CD4-positive, alpha-beta T cell treated with Interferon alpha-2 for 1 hour (primary cell): ENCODE measurements around the gene NCOR2.

Experiments used
- DNase-seq, 2 donors: peaks; one replicate each; pipeline ENCODE4 v3.0.0-alpha.2; 2020 to 2022

NCOR2 gene

DNA sequence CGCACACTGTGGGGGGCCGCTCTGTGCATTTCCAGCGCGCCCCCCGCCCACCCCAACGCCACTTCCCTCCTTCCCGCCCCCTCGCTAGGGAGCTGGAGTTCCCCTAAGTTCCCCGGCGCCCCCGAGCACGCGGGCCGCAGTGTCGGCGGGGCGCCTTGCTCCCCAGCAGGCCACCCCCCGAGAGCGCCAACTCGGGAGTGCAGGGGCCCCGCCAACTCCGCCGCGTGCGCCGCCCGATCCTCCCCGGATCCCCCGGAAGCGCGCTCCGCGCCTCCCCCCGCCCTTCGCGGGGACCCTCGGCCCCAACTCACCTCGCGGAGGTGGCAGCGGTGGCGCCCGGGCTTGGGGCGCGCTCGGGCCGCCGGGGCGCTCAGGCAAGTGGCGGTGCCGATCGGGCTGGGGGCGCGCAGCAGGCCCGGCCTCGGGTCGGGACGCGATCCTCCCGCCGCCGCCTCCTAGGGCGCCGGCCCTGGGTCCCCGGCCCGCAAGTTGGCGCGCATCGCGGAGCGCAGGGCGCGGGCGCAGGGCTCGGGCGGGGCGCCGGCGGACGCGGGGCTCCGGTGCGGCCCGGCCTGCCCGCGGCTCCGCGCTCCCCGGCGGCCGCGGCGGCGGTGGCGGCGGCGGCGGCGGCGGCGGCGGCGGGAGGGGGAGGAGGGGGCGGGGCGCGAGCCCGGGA is at the start of gene NCOR2:
NCOR2 (minus strand) TSS at position 616 of the 676 bp plus-strand sequence. CDS start 72,361 bp downstream, outside the sequence.
- peak; percentile 23 to 51 for DNase-seq

DNA sequence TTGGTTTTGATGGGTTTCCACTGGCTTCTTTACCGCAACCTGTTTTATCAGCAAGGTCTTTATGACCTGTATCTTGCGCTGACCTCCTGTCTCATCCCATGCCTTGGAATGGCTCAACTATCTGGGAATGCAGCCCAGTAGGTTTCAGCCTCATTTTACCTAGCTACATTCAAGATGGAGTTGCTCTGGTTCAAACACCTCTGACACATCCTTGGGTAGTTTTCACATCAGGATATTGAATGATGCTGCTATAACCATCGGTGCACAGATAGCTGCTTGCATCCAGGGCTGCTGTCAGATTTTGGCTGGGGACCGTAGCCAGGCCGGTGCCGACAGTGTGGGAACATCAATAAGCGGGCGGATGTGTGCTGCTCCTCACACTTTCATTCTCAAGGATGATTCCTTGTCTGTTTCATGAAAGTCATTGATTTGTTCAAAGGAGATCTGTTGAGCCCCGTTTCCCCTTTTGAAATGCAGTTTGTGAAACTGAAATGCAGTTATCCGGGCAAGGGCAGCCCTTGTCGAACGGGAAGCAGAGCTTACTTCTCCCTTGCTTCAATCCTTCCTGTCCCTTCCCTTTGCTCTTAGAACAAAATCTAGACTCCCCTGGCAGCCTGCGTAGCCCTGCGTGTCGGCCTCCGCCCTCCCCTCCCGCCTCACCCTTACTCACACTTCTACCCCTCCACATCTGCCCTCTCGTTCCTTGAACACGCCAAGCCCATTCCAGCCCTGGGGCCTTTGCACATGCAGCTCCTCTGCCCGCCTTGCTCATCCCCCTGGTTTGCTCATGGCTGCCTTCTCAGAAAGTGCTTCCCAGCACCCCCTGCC is 49.2 kb upstream of the NCOR2 start:
- no peak for DNase-seq

GRCh38 chr12:124614512-124615292 is 47.3 kb upstream of the NCOR2 start:
- DNase-seq = no peak

GRCh38 chr12:124613151-124613585 is 45.8 kb upstream of the NCOR2 start:
- no peak for DNase-seq

DNA sequence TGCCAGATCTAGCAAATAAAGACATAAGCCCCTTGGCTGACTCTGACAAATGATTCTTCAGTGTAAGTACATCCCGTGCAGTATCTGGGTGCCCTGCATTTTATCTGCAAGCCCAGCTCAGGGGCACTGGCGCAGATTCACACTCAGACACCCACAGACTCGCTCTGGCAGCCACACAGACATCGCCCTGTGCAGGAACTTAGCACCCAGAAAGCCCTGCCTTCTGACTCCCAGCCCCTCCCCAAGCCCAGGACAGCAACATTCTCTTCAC is 44.9 kb upstream of the NCOR2 start:
- no peak for DNase-seq

GRCh38 chr12:124611559-124612409 is 44.4 kb upstream of the NCOR2 start:
- no peak for DNase-seq

DNA sequence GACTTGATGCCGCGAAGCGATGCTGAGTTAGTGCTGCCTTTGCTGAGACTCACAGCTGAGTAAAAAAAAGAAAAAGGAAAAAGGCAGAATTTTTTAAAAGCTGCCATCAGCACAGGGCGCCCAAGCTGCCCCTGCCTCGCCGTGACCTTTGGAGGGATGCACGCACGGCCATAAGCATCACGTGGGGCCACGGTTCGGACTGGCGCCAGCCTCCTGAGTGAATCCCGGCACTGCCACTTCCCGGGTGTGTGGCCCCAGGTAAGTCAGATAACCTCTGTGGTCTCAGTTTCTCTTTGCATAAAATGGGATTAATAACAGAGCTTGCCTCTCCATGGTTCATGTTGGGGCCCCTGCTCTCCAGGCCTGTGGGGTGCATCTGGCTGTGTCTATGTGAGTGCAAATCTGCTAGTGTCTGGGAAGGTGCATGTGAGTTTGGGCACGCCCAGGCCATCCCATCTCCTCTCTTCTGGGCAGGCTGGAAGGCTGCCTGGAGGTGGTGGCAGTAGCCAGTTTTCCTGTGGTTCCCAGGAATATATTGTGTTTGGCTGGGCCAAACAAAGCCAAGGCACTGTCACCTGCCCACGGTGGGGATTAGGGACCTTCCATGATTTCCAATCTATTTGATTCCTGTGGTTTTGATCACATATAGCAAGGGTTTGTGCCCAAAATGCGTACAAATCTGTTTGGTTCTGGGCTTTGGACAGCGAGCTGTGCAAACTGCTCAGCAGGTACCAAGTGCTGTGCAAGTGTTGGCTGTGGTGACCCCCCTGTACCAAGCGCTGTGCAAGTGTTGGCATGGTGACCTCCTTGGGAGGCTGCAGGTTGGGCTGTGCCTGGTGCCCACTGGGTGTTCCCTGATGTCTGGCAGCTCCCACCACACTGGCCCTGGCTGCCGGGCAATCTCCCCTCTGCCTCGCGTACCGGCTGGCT is 43.5 kb upstream of the NCOR2 start:
- DNase-seq = no peak

DNA sequence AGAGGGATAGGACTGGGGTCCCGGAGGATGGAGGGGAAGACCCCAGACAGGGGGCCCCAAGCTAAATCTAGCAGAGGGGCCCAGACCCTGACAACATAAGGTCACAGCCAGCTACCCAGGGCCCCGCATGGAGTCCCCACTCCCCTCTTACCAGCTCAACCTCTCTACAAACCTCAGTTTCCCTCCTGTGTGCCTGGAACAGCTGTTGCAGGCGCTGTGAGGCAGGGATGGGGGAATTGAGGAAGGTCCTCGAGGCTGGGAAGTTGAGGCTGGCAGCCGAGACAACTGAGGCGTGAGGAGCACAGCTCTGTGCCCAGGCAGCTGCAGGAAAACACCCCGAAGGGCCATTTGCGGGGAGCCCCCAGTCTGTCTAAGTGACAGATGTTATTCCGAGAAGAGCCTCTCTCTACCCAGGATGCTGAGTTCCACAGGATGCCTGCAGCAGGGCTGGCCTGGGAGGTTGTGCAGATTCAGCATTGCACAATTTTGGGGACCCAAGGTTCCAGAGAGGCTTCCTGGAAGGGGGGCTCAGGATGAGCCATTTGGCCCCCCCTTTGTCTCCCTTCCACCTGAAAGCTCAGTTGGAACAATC is 42.7 kb upstream of the NCOR2 start:
- no peak for DNase-seq

GRCh38 chr12:124609041-124609989 is 41.9 kb upstream of the NCOR2 start:
- DNase-seq = peak; percentile 84 to 91

GRCh38 chr12:124608450-124608870 is 41.0 kb upstream of the NCOR2 start:
- no peak for DNase-seq

- DNase-seq = no peak
Measured at GRCh38 chr12:124607681-124608425, 40.4 kb upstream of the NCOR2 start.

DNA sequence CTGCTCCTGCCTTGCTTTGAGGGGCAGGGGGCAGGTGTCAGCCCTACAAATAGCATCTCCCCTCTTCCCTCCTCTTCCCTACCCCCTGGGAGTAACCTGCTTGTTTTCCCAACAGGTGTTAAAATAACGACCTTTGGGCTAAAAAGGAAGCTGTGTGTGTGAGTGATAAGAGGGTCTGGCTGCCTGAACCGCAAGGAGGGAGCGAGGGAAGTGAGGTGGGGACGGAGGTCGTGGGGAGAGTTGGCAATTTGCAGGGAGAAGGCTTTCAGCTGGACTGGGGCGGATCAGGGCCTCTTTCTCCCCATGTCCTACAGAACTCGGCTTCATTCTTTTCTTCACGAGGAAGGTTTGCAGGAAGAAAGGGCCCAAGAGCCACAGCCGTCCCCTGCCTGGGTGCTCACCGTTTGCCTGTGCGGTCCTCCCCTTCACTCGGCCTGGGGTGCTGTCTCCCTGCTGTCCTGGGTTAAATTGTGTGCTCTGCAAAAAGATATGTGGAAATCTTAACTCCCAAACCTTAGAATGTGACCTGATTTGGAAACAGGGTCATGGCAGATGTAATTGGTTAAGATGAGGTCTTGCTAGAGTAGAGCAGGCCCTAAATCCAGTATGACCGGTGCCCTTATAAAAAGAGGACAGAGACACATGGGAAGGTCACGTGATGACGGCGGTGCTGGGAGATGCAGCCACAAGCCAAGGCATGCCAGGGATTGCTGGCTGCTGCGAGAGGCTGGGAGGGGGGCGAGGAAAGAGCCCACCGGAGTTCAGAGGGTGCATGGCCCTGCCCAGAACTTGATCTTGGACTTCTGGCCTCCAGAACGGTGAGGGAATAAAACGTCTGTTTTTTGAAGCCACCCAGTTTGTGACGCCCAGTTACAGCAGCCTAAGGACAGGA is 38.7 kb upstream of the NCOR2 start:
- DNase-seq = no peak

DNA sequence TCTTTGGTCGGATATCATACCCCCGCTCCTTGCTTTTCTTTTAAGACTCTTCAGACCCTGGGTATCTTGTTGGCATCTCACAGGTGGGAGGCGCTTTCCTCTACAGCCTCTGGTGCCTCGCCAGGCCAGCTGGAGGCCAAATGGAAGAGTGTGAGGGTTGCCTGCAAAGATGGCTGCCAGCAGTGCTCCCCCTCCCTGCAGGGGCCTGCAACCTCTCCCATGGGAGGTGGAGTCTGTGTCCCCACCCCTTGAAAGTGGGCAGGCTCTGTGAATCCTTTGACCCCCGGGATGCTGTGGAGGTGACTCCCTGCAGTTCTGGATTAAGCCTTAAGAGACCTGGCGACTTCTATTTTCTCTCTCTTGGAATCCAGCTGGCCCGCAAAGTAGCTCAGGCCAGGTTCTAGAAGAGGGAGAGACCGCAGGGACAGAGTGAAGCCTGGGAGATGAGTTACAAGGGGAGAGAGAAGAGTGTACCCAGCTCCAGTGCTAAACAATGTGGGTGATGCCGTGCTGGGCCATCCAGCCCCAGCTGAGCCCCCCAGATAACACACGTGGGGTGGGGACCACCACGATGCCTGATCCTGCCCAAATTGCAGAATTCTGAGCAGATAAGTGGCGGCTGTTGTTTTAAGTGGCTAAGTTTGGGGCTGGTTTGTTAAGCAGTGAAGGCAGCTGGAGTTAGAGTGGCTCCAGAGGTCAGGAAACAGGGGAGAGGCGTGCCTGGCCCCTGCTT is 37.9 kb upstream of the NCOR2 start:
- DNase-seq = no peak

GRCh38 chr12:124604264-124604680 is 36.9 kb upstream of the NCOR2 start:
- no peak for DNase-seq

- no peak for DNase-seq
Measured at GRCh38 chr12:124603831-124604251, 36.4 kb upstream of the NCOR2 start.

DNA sequence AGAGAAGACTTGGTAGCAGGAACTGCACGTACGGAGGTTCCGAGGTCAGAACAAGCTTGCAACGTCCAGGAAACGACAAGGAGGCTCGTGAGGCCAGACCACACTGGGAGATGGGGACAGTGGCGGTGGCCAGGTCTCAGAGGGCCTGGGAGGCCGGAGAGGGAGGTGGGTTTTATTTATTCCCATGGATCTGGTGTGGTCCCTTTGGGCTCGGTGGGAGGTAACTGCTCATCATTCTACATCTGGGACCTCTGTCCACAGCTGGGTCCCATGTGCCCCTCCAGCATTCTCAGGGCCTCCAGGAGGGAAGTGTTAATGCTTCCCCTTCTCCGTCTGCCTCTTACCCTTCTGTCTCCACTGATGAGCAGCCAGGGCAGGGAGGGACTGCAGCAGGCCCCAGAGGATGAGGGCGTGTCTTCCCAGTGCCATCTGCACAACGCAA is 35.7 kb upstream of the NCOR2 start:
- DNase-seq = no peak

DNA sequence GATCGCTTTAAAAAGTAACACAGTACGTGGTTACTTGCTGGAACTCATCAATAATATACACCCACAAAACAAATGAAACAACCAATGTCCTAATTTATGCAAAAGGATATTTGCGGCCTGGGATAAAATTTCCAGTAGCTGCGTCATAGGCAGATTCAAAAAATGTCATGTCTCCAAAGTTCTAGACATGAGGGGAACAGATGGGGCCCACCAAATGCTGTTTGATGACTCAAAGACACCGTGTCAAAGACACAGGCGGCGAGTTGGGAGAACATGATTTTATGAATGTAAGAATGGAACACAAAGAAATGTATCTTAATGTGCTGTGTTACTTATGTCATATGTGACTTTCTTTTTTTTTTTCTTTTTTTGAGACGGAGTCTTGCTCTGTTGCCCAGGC is 34.3 kb upstream of the NCOR2 start:
- DNase-seq = no peak
